GM19239 (cell line): Measurements from ENCODE around the gene OAF.

Source experiments
- DNase-seq: peaks from one replicate; pipeline ENCODE4 v3.0.0; 2011; ENCODE audit warnings: low spot score; ENCODE audit not compliant: insufficient read length
- FAIRE-seq: peaks from 2 replicates; lab custom pipeline; 2011; peaks lifted over from hg19 to GRCh38; lab: Jason Lieb, UNC

Gene OAF

DNA sequence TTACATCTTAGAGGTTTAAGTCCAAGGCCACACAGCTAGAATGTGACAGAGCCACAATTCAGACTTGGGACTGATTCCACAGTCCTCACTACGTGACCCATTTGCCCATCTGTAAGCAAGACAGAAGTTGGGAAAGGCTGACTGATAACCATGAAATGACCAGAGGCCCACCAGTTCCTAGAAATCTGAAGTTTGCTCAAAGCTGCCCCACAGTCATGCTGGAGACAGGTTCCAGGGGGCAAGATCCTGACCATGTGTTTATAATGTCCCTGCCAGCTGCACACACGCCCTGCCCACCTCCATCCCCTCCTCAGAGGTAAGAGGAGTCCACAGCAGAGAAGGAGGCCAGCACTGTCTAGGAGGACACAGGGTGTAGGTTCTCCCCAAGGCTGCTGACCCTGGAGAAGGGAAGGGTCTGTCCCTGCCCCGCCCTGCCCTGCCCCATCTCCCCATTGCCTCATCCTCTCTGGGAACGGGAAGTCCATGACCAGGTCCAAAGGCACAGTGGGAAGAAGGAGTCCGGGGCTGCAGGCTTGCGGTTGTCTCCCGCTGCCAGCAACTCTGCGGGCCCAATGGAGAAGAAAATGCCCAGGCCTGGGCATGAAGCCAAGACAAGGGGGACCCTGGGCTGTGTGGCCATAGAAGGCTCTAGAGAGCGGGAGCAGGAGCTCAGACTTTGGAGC, 11.9 kb upstream of the OAF start:
- FAIRE-seq (no peak), DNase-seq (no peak)

DNA sequence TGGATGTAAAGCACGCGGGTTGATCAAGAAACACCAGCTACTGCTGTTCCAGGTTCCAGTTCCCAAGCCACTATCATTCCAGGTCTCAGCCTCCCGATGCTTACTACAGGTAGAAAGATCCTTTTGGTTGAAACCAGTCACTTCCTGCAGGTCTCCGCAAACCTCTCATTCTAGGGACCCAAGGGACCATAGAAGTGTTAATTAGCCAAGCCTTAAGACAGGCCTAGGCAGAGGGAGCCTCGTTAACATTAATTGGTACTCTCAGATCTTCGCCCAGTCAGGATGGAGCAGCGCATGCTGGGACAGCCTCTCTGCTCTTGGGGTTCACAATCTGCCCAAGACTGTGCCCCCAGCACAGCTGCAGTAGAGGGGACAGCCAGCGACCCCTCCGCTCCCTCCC, 11.2 kb upstream of the OAF start:
- FAIRE-seq: no peak

GRCh38 chr11:120200677-120201076, 10.2 kb upstream of the OAF start:
- FAIRE-seq: no peak
- no peak for DNase-seq

More for the DNA sequence above, 11.2 kb upstream of the OAF start:
- no peak for DNase-seq

GRCh38 chr11:120201653-120202052, 9.2 kb upstream of the OAF start:
- DNase-seq: no peak
- FAIRE-seq: no peak

GRCh38 chr11:120203626-120204025, 7.2 kb upstream of the OAF start:
- FAIRE-seq: no peak
- DNase-seq: no peak

- DNase-seq (no peak), FAIRE-seq (no peak)
Measured at GRCh38 chr11:120205596-120206161, 5.2 kb upstream of the OAF start.

- FAIRE-seq (no peak), DNase-seq (no peak)
Measured at GRCh38 chr11:120207512-120207911, 3.3 kb upstream of the OAF start.

GRCh38 chr11:120208001-120208441, 2.8 kb upstream of the OAF start:
- no peak for FAIRE-seq
- DNase-seq: no peak

GRCh38 chr11:120208777-120209176, 2.1 kb upstream of the OAF start:
- no peak for FAIRE-seq
- no peak for DNase-seq

- DNase-seq: no peak
- FAIRE-seq: no peak
Measured at GRCh38 chr11:120209746-120210625, 846 bp upstream of the OAF start.

- DNase-seq (no peak), FAIRE-seq (no peak)
Measured at GRCh38 chr11:120211522-120212258, 858 bp downstream of the OAF start.

GRCh38 chr11:120212259-120212878, 1.5 kb downstream of the OAF start:
- DNase-seq: no peak
- no peak for FAIRE-seq

DNA sequence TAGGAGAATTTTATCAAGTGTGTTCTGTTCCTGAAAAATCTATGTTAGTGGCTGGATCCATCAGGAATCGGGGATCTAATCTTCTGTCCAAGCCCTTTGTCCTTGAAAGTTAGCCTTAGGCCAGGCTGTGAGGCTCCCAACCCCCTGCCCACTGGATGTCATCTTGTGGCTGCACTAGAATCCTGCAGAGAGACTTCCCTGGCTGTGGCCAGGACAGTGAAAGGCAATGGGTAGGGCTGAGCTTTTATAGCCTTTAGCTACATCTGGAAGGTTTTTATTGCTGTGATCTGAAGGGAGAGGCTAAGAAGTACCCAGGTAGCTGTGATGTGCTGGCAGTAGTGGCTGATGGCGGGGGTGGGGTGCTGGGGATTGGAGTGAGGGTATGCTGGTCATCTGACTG, 2.1 kb downstream of the OAF start:
- DNase-seq (no peak), FAIRE-seq (no peak)

DNA sequence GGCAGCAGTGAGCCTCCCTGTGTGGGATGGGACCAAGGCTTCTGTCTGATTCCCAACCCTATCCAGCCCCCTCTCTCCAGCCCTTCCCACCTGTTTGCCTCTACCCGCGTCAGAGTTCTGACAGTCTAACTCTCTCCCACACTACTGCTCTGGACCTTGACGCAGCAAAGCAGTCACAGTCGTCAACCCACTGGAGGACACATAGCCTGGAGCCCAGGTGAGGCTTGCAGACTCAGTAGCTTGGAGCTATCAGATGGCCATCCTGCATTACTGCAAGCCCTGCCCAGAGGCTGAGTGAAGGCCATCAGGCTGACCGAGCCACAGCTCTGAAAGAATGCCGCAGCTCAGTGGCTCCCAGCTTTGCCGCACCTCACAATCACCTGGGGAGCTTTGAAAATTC, 3.7 kb downstream of the OAF start:
- DNase-seq (no peak), FAIRE-seq (no peak)

DNA sequence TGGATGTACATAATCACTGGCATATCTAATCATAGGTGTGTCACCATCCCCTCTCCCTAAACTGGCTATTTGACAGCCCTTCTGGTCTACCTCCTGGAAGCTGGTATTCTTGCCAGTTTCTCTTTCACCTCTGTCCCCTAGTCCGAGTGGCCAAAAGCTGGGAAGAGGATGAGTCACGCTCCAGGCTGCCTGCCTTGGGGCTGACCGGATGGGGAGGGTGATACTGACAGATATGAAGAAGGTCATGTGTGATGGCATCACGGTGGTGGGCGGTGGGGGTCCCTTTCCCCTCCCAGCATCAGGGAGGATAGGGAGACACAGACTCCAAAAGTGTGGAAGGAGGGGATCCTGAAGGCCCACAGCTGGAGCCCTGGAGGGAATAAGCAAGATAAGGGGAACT, 4.8 kb downstream of the OAF start:
- DNase-seq: no peak
- no peak for FAIRE-seq

GRCh38 chr11:120216426-120217102, 5.7 kb downstream of the OAF start:
- DNase-seq (no peak), FAIRE-seq (no peak)

DNA sequence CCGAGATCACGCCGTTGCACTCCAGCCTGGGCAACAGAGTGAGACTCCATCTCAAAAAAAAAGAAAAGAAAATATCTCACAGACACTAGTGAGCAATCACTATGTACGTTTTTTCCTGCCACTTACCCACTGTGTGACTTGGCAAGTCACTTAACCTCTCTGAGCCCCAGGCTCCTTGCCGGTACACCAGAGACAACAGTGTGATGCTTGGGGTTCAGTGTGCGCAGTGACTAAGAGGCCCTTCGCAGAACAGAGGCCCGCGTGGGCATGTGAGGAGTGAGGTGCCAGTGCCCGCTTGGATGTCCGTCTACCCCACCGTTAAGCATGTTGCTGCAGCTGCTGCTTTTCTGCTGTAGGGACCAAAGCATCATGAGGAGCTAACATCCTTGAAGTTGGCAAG, 6.7 kb downstream of the OAF start:
- no peak for DNase-seq
- FAIRE-seq: no peak

DNA sequence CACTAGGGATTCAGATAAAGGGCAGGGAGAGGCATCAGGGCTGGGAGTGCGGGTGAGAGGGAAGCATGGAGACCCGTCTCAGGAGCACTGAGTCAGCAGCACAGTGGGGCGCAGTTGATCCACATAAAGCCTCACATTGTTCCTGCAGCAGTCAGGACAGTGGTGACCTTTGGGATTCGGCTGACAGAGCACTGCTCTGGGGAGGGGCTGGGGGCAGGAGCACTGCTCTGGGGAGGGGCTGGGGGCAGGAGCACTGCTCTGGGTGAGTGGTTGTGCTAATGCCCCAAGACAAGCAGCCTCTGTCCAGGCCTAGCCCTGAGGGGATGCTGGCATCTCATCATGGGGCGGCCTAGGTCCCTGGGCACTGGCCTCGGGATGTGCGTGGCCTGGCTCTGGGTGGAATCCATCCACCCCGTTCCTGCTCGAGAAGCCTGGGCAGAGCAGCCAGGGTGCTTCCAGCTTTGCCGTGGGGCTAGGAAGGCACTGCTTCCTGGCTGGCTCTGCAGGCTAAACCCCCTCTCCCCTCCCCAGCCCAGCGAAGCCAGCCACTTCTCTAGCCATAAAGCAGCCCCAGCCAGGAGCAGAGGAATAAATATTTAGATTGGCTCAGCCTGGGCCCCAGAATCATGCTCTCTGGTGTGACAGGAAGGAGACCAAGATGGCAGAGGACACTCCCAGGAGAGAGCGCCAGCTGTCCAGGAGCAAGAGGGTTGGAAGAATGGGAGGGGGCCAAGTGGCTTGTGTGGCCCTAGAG, 7.3 kb downstream of the OAF start:
- no peak for DNase-seq
- no peak for FAIRE-seq

DNA sequence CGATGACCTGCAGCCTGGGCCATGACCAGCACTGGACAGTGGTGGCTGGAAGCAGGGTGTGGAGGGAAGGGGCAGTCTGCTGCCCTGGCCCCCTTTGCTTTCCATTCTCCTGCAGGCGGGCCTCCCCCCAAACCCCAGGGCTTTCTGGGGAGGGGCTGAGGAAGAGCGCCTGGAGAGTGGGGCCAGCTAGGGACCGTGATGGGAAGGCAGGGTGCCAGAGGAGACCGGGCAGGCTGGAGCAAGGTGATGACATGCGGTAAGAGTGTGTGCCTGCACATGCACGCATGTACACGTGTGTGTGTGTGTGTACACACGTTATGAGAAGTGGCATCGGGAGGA, 7.8 kb downstream of the OAF start:
- FAIRE-seq (no peak), DNase-seq (no peak)
